GM19238 (cell line): Measurements from ENCODE around the gene CPS1.

Source experiments
- DNase-seq: peaks from one replicate; pipeline ENCODE4 v3.0.0; 2011; ENCODE audit warnings: low spot score; ENCODE audit not compliant: insufficient read length

The CPS1 gene

GRCh38 chr2:210556329-210556980, at the start of gene CPS1:
Gene CPS1 (plus strand): TSS chr2:210556599. CDS start chr2:210556734, 135 bp downstream.
- DNase-seq = no peak

GRCh38 chr2:210515911-210516310, 40.5 kb upstream of the CPS1 start:
- no peak for DNase-seq

- DNase-seq = no peak
Observed at GRCh38 chr2:210517264-210517663, 39.1 kb upstream of the CPS1 start.

- DNase-seq = no peak
Observed at GRCh38 chr2:210519594-210519993, 36.8 kb upstream of the CPS1 start.

GRCh38 chr2:210522399-210522798, 34.0 kb upstream of the CPS1 start:
- DNase-seq = no peak

DNA sequence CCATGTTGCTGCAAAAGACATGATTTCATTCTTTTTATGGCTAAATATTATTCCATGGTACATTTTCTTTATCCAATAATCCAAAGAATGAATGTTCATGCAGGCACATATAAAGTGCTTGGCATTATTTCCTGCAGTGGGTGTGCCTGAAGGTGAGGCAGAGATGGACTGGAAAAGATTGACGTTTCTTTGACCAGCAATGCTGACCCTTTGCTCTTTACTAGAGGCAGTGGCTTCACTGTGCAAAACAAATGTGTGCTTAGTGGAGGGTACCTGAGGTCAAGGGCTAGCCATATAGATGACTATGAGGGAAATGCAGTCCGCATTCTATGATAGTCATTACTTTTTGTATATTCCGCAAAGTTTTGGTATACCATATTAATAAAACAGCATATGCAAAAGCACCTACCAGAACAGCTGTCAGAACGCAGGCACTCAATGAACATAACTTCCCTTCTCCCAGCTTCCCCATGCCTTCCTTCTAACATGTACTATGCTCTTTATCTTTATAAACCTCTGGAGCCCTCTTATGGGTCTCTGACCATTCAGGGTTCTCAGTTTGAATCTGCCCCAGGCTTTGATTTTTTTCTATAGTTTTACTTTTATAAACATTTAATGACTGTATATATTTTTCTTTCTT, 32.6 kb upstream of the CPS1 start:
- DNase-seq = no peak

DNA sequence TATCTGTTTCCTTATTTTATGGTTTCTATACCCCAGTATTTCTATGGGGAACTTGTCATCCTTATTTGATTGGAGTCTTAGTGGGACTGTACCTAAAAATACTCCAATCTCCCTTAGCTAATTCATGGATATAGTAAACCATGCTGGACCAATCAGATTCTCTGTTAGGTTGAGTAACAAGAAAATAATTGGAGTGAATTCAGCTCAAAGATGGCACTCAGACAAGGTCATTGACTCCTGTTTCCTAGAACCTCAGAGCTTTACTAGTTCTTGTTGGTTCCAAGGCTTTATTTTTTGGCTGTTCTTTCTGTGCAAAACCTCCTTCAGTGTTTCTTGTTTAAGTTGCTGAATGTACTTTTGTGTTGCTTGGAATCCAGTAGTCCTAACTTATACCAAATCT, 31.9 kb upstream of the CPS1 start:
- DNase-seq = no peak

DNA sequence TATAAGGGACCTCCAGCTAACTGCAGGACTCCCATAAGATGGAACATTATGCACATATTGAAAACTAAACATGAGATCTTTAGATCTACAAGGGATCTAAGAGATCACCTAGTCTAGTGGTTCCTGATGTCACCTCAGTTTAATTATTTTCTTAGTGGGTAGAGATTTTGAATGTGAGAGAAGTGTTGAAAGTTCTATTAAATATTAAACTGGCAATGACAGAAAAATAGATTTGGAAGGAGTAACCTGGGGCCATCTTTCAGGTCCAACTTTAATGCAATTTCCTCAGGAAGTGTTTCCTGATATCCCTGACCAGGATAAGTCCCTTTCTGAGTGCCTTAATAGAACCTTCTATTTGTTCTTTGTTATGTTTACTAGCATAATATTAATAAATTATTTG, 29.1 kb upstream of the CPS1 start:
- DNase-seq = no peak

- DNase-seq = no peak
Observed at GRCh38 chr2:210528716-210529115, 27.7 kb upstream of the CPS1 start.

- no peak for DNase-seq
Observed at GRCh38 chr2:210531050-210531449, 25.3 kb upstream of the CPS1 start.

GRCh38 chr2:210531482-210531881, 24.9 kb upstream of the CPS1 start:
- DNase-seq = no peak

GRCh38 chr2:210533389-210533788, 23.0 kb upstream of the CPS1 start:
- no peak for DNase-seq

GRCh38 chr2:210534879-210535278, 21.5 kb upstream of the CPS1 start:
- DNase-seq = no peak

- DNase-seq = no peak
Observed at GRCh38 chr2:210536973-210537650, 19.3 kb upstream of the CPS1 start.

DNA sequence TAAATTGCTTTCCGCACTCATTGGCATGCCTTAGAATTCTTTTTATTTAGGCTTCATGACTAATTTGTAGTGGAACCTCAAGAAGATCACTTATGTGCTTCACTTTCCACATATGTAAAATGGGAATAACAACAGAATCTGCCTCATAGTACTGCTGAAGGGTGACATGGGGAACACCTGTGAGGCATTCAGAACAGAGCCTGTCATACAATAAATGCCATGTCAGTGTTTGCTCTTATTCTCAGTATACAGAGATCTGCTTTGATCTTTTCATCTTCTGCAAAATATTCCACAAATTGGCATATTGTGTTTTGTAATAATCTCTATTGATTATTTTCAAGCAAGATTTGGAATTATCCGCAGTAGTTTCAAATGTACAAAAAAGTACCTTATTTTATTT, 17.4 kb upstream of the CPS1 start:
- no peak for DNase-seq

DNA sequence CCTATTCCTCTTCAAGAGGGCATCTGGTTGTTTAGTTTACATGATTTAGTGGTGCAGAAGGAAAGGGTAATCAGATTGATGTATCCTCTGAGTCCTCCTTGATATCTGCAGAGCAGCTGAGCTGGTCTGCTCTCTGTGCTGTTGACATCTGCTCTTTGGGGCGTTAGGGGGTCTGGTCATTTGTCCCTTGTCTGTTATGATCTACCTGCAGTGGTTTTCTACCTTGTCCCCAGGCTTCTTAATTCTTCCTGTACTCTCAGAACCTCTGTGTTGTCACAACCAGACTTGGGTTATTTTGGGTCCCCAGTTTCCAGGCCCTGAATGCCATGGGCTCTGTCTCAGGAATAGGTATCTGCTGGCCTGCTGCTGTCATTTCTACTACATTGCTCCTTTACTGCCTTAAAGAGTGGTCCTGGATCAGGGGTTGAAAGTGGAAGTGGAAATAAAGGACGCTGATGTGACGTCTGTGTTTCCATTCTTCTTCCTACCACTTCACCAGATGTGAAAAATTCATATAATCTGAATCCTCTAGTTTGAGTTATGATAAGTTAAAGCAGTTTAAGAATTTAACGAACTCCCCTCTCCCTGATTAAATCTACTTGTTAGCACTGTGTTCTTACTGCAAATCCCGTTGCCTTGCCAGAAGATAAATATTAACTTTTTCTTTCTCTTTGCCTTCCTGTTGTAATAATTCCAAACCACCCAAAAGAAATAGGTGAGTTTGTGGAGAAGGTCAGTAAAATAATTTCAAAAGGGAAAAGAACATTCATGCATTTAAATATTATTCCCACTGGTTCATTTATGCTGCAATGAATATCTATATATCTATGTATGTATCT, 16.6 kb upstream of the CPS1 start:
- DNase-seq = no peak

- DNase-seq = no peak
Observed at GRCh38 chr2:210540471-210540870, 15.9 kb upstream of the CPS1 start.

DNA sequence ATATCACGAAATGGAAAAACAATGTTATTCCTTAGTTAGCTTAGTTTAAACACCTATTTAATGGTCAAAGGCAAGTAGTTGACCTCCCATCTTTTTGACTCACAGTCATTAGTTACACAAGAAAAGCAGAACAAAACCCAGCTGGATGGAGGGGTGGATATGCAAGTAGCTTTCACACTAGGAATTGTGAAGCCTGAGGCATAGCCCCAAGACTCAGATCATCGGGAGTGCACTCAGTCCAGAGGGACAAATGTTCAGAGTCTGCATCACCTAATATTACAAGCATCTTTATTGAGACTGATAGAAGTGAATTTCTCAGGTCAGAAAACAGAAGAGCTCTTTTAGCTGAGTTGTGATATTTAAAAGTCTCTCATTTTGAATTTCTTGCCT, 15.5 kb upstream of the CPS1 start:
- DNase-seq = no peak

- DNase-seq = no peak
Observed at GRCh38 chr2:210541290-210541902, 15.0 kb upstream of the CPS1 start.

DNA sequence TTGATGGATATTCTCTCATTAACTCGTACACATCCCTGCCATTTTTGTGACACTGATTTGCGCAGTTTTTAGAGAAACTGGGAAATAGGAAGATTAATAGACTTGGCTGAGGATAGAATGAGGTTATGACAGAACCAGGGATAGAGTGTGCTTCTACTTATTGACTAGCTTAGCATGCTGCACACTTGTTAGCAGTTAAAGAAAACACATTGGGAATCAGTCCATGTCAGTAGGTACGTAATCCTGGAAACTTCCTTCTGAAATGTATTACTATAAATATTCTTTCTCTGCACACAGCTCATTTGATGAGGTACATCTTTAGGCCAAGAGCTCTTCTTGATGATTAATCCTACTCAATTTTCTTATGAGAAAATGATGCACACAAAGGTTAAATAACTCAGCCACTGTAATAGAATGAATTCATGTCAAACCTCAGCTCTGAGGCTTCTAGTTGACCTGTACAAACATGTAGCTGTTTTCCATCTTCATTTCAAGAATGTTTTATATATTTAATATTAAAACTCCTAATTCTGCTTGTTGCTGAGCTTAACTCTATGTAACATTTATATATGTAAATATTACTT, 12.3 kb upstream of the CPS1 start:
- no peak for DNase-seq

DNA sequence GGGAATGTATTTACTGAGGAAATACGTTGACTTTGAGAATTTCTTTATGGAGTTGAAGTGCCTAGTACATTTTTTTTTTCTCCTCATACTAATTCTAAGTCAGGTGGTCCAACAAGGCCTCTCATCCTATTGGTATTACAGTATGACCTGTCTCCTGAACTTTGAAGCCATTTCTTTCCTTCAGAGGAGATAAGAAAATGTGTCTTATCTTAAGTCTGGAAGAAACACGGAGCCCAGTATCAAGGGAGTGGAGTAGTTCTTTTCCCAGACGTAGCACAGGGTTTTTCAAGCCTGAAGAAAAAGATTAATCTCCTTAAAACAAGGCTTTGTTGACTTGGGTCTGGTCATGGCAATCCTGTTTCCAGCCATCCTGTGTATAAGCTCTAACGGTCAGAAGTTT, 11.6 kb upstream of the CPS1 start:
- no peak for DNase-seq
